Astrocyte (in vitro differentiated cells and primary cell): ENCODE data around the gene LRRC66. TPM values are rescaled to one million over a fixed set of nuclear protein-coding genes. Genes with fewer than 3 reads are reported as not detected.

Experiments used
- DNase-seq: peaks from one replicate; pipeline ENCODE4 v3.0.0-alpha.2; 2010; ENCODE audit warnings: low read depth
- FAIRE-seq: peaks from 2 replicates; lab custom pipeline; 2011; peaks lifted over from hg19 to GRCh38; lab: Jason Lieb, UNC
- H2AFZ ChIP-seq: 2 replicates; pipeline ENCODE4 v1.6.0; 2012; ENCODE audit warnings: low read depth, low read length, inconsistent platforms
- H3K27ac ChIP-seq: 2 replicates; pipeline ENCODE4 v1.5.1; 2011; ENCODE audit warnings: low read depth, low read length, inconsistent platforms
- H3K27me3 ChIP-seq: 2 replicates; pipeline ENCODE4 v1.6.0; 2011; ENCODE audit warnings: low read length, inconsistent platforms; ENCODE audit not compliant: insufficient read depth
- H3K36me3 ChIP-seq: 2 replicates; pipeline ENCODE4 v1.5.1; 2011; ENCODE audit warnings: low read length, inconsistent platforms; ENCODE audit not compliant: insufficient read depth
- H3K4me1 ChIP-seq: 2 replicates; pipeline ENCODE4 v1.5.1; 2011; ENCODE audit warnings: low read length, inconsistent platforms; ENCODE audit not compliant: insufficient read depth
- H3K4me2 ChIP-seq: 2 replicates; pipeline ENCODE4 v1.6.0; 2012; ENCODE audit warnings: low read length, inconsistent platforms
- H3K4me3 ChIP-seq: 2 replicates; pipeline ENCODE4 v1.5.1; 2011; ENCODE audit warnings: low read depth, mild to moderate bottlenecking, low read length, inconsistent platforms; ENCODE audit not compliant: insufficient read depth
- H3K79me2 ChIP-seq: 2 replicates; pipeline ENCODE4 v1.6.0; 2012; ENCODE audit warnings: mild to moderate bottlenecking, low read length, inconsistent platforms; ENCODE audit not compliant: insufficient read depth
- H3K9ac ChIP-seq: 2 replicates; pipeline ENCODE4 v1.6.0; 2012; ENCODE audit warnings: mild to moderate bottlenecking, low read length, inconsistent platforms
- H3K9me3 ChIP-seq: 2 replicates; pipeline ENCODE4 v1.5.1; 2012; ENCODE audit warnings: low read depth, mild to moderate bottlenecking, low read length, inconsistent platforms; ENCODE audit not compliant: insufficient read depth
- H4K20me1 ChIP-seq: 2 replicates; pipeline ENCODE4 v1.6.0; 2012; ENCODE audit warnings: low read length, inconsistent platforms; ENCODE audit not compliant: insufficient read depth
- H3K27ac Mint-ChIP-seq: one replicate; pipeline ENCODE4 v1.8.0; 2021; ENCODE audit warnings: mild to moderate bottlenecking, mixed read lengths; ENCODE audit not compliant: unreplicated experiment
- H3K27me3 Mint-ChIP-seq: one replicate; pipeline ENCODE4 v1.8.0; 2021; ENCODE audit warnings: low read depth, mixed read lengths; ENCODE audit not compliant: unreplicated experiment
- H3K36me3 Mint-ChIP-seq: one replicate; pipeline ENCODE4 v1.8.0; 2021; ENCODE audit warnings: low read depth, mixed read lengths; ENCODE audit not compliant: unreplicated experiment
- H3K4me1 Mint-ChIP-seq: one replicate; pipeline ENCODE4 v1.8.0; 2021; ENCODE audit warnings: low read depth, mixed read lengths; ENCODE audit not compliant: unreplicated experiment
- H3K4me3 Mint-ChIP-seq: one replicate; pipeline ENCODE4 v1.8.0; 2021; ENCODE audit warnings: mild to moderate bottlenecking, moderate library complexity, mixed read lengths; ENCODE audit not compliant: unreplicated experiment
- H3K9me3 Mint-ChIP-seq: one replicate; pipeline ENCODE4 v1.8.0; 2021; ENCODE audit warnings: mild to moderate bottlenecking, mixed read lengths; ENCODE audit not compliant: unreplicated experiment
- CTCF ChIP-seq: IDR thresholded peaks from 2 replicates; pipeline ENCODE4 v1.5.1; 2011; ENCODE audit warnings: low read depth, mild to moderate bottlenecking, inconsistent platforms, low read length, moderate library complexity; ENCODE audit not compliant: insufficient read depth
- EZH2 ChIP-seq: IDR thresholded peaks from 2 replicates; pipeline ENCODE4 v1.6.1; 2012; ENCODE audit warnings: mild to moderate bottlenecking, low read length, inconsistent platforms; ENCODE audit not compliant: insufficient read depth
- total RNA-seq: library from RNA; stranded (reverse); gene quantifications from 2 replicates; pipeline ENCODE4 v1.2.1, GENCODE V29; 2021

The LRRC66 gene
- total RNA-seq, 1 donor from 2014 or later: 0.32 TPM

DNA sequence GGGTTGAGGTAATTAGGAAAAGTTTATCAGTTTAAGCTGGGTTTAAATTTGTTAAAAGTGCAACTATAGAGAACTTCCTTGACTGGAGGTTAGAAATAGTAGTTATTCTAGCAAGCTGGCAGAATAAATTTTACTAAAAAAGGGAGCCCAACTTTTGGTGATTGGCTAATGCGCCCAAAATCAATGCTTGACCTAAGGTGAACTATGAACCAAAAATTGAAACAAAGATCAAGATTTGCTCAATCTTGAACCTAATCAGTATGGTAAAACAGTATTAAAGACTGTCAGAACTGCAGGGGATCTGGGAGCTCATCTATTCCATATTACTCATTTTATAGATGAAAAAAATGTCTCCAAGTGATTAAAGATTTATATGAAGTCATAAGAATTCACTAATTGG is 24.9 kb upstream of the LRRC66 start:
- FAIRE-seq: no peak
- peaks cover 4% of the 10 kb centered on the region for H3K4me1 Mint-ChIP-seq

GRCh38 chr4:52038103-52038912 is 18.1 kb upstream of the LRRC66 start, which contains the start of gene SGCB:
Gene SGCB (minus strand): TSS chr4:52038299. CDS start chr4:52038259, 40 bp downstream.
- peak within 1 kb of the TSS; percentile 79 for H3K4me3 ChIP-seq
- Mint-ChIP-seq H3K27ac (peak within 1 kb of the TSS; percentile 59), H3K36me3 (no peaks in the 10 kb centered on the region), H3K4me3 (peak within 1 kb of the TSS; percentile 97), H3K4me1 (peaks cover 18% of the 10 kb centered on the region), H3K9me3 (no peaks in the 10 kb centered on the region), H3K27me3 (peaks cover 4% of the 10 kb centered on the region)
- FAIRE-seq (no peak), DNase-seq (peak; percentile 23)
- TF ChIP-seq CTCF: no peak
- no peak for TF ChIP-seq EZH2
- H3K36me3 ChIP-seq: no peaks in the 10 kb centered on the region
- H3K79me2 ChIP-seq: peaks cover 43% of the 10 kb centered on the region
- H3K27ac ChIP-seq: peak within 1 kb of the TSS; percentile 45
- peaks cover 4% of the 10 kb centered on the region for H3K27me3 ChIP-seq
- H3K4me1 ChIP-seq: peaks cover 5% of the 10 kb centered on the region
- peak within 1 kb of the TSS; percentile 99 for H2AFZ ChIP-seq
- H3K9me3 ChIP-seq: no peaks in the 10 kb centered on the region
- H3K4me2 ChIP-seq: peak within 1 kb of the TSS; percentile 97
- peaks cover 28% of the 10 kb centered on the region for H4K20me1 ChIP-seq
- peak within 1 kb of the TSS; percentile 83 for H3K9ac ChIP-seq

More for the DNA sequence above, 24.9 kb upstream of the LRRC66 start:
- Histone ChIP-seq H3K27ac (no peak overlapping the region), H3K27me3 (peaks cover 4% of the 10 kb centered on the region), H3K9me3 (no peaks in the 10 kb centered on the region), H3K79me2 (no peaks in the 10 kb centered on the region), H3K4me1 (no peaks in the 10 kb centered on the region), H3K4me3 (no peak overlapping the region), H3K36me3 (no peaks in the 10 kb centered on the region), H3K4me2 (no peak overlapping the region), H3K9ac (no peak overlapping the region), H4K20me1 (no peaks in the 10 kb centered on the region), H2AFZ (no peak overlapping the region)
- no peak for DNase-seq
- peaks cover 4% of the 10 kb centered on the region for H3K27me3 Mint-ChIP-seq
- peaks cover 2% of the 10 kb centered on the region for H3K9me3 Mint-ChIP-seq
- H3K4me3 Mint-ChIP-seq: no peak overlapping the region
- no peaks in the 10 kb centered on the region for H3K36me3 Mint-ChIP-seq
- no peak overlapping the region for H3K27ac Mint-ChIP-seq
- TF ChIP-seq CTCF: no peak
- TF ChIP-seq EZH2: no peak

GRCh38 chr4:52037689-52038102 is 17.5 kb upstream of the LRRC66 start:
- DNase-seq (peak; percentile 30), FAIRE-seq (no peak)
- H3K36me3 ChIP-seq: no peaks in the 10 kb centered on the region
- peaks cover 49% of the 10 kb centered on the region for H3K79me2 ChIP-seq
- H3K4me3 Mint-ChIP-seq: peak overlapping the region; percentile 97
- H3K27ac Mint-ChIP-seq: no peak overlapping the region
- H3K27me3 Mint-ChIP-seq: peaks cover 4% of the 10 kb centered on the region
- peak overlapping the region; percentile 79 for H3K4me3 ChIP-seq
- H3K9me3 Mint-ChIP-seq: no peaks in the 10 kb centered on the region
- peaks cover 28% of the 10 kb centered on the region for H4K20me1 ChIP-seq
- no peaks in the 10 kb centered on the region for H3K9me3 ChIP-seq
- peak overlapping the region; percentile 83 for H3K9ac ChIP-seq
- H3K27ac ChIP-seq: peak overlapping the region; percentile 45
- peak overlapping the region; percentile 97 for H3K4me2 ChIP-seq
- H3K4me1 ChIP-seq: peaks cover 5% of the 10 kb centered on the region
- no peaks in the 10 kb centered on the region for H3K36me3 Mint-ChIP-seq
- peak overlapping the region; percentile 58 for H2AFZ ChIP-seq
- H3K4me1 Mint-ChIP-seq: peaks cover 18% of the 10 kb centered on the region
- H3K27me3 ChIP-seq: peaks cover 3% of the 10 kb centered on the region
- TF ChIP-seq EZH2: no peak
- TF ChIP-seq CTCF: no peak
